Neural crest cell (in vitro differentiated cells): ENCODE measurements around the gene SLC12A7. TPM values are rescaled to one million over a fixed set of nuclear protein-coding genes. Genes with fewer than 3 reads are reported as not detected.

Experiments
- DNase-seq: peaks from one replicate; pipeline ENCODE4 v3.0.0; 2021; ENCODE audit warnings: low read depth, mixed read lengths, low spot score
- H3K27ac Mint-ChIP-seq: one replicate; pipeline ENCODE4 v1.8.0; 2021; ENCODE audit warnings: mild to moderate bottlenecking, mixed read lengths; ENCODE audit not compliant: unreplicated experiment
- H3K27me3 Mint-ChIP-seq: 2 replicates; pipeline ENCODE4 v1.8.0; 2021; ENCODE audit warnings: low read depth, mild to moderate bottlenecking, mixed read lengths
- H3K36me3 Mint-ChIP-seq: 2 replicates; pipeline ENCODE4 v1.8.0; 2021; ENCODE audit warnings: low read depth, mild to moderate bottlenecking, mixed read lengths
- H3K4me1 Mint-ChIP-seq: 2 replicates; pipeline ENCODE4 v1.8.0; 2021; ENCODE audit warnings: mixed read lengths
- H3K4me3 Mint-ChIP-seq: one replicate; pipeline ENCODE4 v1.8.0; 2021; ENCODE audit warnings: mild to moderate bottlenecking, mixed read lengths
- H3K9me3 Mint-ChIP-seq: 2 replicates; pipeline ENCODE4 v1.8.0; 2021; ENCODE audit warnings: mixed read lengths
- CTCF ChIP-seq: fragments of 200-600 bp; sonication (generic); conservative IDR thresholded peaks from 2 replicates; pipeline ENCODE4 v1.5.0; 2021; ENCODE audit warnings: antibody characterized with exemption, mild to moderate bottlenecking
- total RNA-seq: library from RNA; stranded (reverse); gene quantifications from 2 replicates; pipeline ENCODE4 v1.2.1, GENCODE V29; 2021

The SLC12A7 gene
- total RNA-seq, 1 donor from 2014 or later: 40.7 TPM

GRCh38 chr5:1139331-1140170, 27.7 kb upstream of the SLC12A7 start:
- Mint-ChIP-seq H3K4me3 (no peak overlapping the region), H3K27me3 (no peaks in the 10 kb centered on the region), H3K27ac (peak overlapping the region; percentile 43), H3K36me3 (no peaks in the 10 kb centered on the region), H3K4me1 (peaks cover 5% of the 10 kb centered on the region), H3K9me3 (no peaks in the 10 kb centered on the region)
- no peak for DNase-seq
- TF ChIP-seq CTCF: no peak

- Mint-ChIP-seq H3K4me1 (peaks cover 5% of the 10 kb centered on the region), H3K27ac (no peak overlapping the region), H3K9me3 (no peaks in the 10 kb centered on the region), H3K36me3 (no peaks in the 10 kb centered on the region), H3K27me3 (no peaks in the 10 kb centered on the region), H3K4me3 (no peak overlapping the region)
- DNase-seq: no peak
- no peak for TF ChIP-seq CTCF
These were observed 26.8 kb upstream of the SLC12A7 start for GRCh38 chr5:1138445-1139245.

- H3K27ac Mint-ChIP-seq: no peak overlapping the region
- no peaks in the 10 kb centered on the region for H3K9me3 Mint-ChIP-seq
- H3K4me3 Mint-ChIP-seq: no peak overlapping the region
- no peaks in the 10 kb centered on the region for H3K36me3 Mint-ChIP-seq
- TF ChIP-seq CTCF: no peak
- no peak for DNase-seq
- H3K4me1 Mint-ChIP-seq: peaks cover 5% of the 10 kb centered on the region
- no peaks in the 10 kb centered on the region for H3K27me3 Mint-ChIP-seq
These were observed 25.9 kb upstream of the SLC12A7 start for GRCh38 chr5:1137567-1138444.

- no peaks in the 10 kb centered on the region for H3K9me3 Mint-ChIP-seq
- H3K27me3 Mint-ChIP-seq: no peaks in the 10 kb centered on the region
- H3K27ac Mint-ChIP-seq: peak overlapping the region; percentile 68
- H3K36me3 Mint-ChIP-seq: no peaks in the 10 kb centered on the region
- no peak for DNase-seq
- H3K4me1 Mint-ChIP-seq: peaks cover 5% of the 10 kb centered on the region
- H3K4me3 Mint-ChIP-seq: no peak overlapping the region
- TF ChIP-seq CTCF: no peak
These were observed 25.0 kb upstream of the SLC12A7 start for GRCh38 chr5:1136814-1137213.
